HG02763 (cell line): ENCODE measurements around the gene NMRK2.
"Not testable (repeated sequence)": the region's sequence is repeated elsewhere in the genome, so short reads cannot be mapped to it uniquely, and the experiment has no call there.

Source experiments
- ATAC-seq: cut with Tn5 transposase; IDR thresholded peaks from one replicate; pipeline ENCODE4 v1.9.1; 2021; ENCODE audit warnings: mild to moderate bottlenecking, moderate library complexity; ENCODE audit not compliant: unreplicated experiment

Gene NMRK2

DNA sequence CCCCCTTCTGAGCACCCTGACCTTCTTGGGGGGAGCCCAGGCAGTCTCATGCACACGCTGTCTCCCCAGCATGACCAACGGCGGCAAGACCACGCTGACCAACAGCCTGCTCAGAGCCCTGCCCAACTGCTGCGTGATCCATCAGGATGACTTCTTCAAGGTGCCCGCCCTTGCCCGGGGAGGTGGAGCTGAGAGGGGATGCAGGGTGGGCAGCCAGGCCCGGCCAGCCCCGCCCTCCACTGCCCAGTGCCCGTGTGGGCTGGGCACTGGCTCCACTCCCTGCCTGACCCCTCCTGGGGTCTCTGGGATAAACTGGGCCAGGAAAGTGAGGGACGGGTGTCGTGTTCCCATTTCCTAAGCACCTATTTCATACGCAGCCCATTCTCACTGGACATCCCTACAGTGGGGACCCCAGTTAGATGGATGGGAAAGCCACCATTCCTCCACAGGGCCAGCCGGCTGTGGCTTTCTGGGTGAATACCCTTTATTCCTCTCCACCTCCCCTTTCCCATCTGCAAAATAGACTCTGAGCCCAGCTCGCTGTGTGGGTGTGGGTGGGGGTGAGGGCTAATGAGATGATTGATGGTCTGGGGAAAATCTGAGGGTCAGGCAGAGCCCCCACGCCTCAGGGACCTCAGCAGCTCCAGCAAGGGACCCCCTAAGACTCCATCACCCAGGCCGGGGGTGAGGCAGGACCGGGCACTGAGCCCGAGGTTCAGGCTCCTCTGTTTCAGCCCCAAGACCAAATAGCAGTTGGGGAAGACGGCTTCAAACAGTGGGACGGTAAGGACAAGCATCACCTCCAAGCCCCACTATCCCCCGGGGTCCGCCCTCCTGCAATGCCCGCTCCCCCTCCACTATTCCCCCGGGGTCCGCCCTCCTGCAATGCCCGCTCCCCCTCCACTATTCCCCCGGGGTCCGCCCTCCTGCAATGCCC, 3.9 kb downstream of the NMRK2 start:
- no peak for ATAC-seq

DNA sequence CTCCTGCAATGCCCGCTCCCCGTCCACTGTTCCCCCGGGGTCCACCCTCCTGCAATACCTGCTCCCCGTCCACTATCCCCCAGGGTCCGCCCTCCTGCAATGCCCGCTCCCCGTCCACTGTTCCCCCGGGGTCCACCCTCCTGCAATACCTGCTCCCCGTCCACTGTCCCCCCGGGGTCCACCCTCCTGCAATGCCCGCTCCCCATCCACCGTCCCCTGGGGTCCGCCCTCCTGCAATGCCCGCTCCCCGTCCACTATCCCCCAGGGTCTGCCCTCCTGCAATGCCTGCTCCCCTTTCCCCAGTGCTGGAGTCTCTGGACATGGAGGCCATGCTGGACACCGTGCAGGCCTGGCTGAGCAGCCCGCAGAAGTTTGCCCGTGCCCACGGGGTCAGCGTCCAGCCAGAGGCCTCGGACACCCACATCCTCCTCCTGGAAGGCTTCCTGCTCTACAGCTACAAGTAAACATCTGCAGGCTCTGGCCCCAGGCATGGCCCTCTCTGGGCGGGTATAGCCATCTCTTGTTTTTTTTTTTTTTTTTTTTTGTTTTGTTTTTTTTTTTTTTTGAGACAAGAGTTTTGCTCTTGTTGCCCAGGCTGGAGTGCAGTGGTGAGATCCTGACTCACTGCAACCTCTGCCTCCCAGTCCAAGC, 5.6 kb downstream of the NMRK2 start:
- not testable (repeated sequence) for ATAC-seq

DNA sequence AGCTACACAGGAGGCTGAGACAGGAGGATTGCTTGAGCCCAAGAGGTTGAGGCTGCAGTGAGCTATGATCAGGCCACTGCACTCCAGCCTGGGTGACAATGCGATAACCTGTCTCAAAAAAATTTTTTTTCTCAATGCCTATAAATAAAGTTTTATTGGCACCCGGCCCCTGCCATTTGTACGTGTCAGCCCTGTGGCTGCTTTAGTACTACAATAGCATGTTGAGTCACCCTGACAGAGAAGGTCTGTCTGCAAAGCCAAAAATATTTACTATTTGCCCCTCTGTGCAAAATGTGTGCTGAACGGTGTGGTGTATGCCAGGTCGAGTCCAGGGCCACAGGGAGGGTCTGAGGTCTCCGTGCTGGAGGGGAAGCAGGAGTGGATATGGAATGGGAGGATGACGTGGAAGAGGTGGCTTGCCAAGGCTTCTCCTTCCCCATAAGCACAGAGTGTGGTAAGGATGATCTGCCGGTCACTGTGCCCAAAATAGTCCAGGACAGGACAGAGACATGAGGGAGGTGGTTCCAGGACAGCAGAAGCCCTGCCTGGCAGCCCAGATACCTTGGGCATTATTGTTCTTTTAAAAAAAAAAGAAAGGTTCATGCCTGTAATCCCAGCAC, 10.0 kb downstream of the NMRK2 start:
- no peak for ATAC-seq

DNA sequence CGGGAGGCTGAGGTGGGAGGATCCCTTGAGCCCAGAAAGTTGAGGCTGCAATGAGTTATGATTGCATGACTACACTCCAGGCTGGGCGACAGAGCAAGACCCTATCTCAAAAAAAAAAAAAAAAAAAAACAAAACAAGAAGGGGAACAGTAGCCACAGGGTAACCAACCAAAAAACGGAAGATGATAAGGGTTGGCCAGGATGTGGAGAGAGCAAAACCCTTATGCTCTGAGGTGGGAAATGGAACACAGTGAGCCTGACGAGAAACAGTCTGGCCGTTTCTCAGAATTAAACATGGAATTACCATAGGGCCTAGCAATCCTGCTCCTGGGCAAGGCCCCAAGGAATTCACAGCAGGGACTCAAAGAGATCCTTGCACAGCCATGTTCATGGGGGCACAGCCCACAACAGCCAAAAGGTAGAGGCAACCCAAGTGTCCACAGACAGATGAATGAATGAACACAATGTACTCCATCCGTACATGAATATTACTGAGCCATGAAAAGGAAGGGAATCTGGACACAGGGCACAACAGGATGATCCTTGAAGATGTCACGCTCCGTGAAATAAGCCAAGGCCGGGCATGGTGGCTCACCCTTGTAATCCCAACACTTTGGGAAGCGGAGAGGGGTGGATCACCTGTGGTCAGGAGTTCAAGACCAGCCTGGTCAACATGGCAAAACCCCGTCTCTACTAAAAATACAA, 11.3 kb downstream of the NMRK2 start:
- no peak for ATAC-seq

DNA sequence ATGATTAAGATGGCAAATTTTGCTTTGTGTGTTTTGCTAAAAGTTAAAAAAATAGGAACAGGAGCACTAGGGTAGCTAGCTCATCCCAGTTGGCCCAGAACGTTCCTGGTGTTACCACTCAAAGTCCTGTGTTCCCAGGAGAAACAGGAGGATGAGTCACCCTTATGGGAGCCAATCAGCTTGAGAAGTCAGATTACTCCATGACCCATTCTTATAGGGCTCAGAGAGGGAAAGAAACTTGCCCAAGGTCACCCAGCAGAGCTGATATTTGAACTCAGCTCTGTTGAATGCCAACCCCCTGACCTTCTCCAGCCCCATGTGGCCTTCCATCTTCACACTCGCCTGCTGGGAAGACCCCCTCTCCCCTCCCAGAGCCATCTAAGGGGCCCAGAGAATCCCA, 13.0 kb downstream of the NMRK2 start:
- no peak for ATAC-seq

DNA sequence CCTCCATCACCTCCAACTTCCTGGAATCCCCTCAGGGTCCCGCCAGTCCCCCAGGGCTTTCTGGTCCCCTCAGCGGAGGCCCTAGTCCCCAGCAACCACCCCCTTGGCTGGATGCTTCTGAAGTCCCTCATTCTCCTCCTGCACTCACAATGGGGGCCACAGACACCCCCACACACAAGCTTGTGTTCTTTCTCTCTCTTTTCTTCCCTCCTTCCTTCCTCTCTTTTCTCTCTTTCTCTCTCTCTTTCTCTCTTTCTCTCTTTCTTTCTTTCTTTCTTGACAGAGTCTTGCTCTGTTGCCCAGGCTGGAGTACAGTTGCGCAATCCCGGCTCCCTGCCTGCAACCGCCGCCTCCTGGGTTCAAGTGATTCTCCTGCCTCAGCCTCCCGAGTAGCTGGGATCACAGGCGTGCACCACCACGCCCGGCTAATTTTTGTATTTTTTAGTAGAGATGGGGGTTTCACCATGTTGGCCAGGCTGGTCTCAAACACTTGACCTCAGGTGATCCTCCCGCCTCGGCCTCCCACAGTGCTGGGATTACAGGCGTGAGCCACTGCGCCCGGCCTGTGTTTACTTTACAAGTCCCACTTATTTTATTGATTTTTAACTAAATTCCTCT, 14.6 kb downstream of the NMRK2 start:
- not testable (repeated sequence) for ATAC-seq

DNA sequence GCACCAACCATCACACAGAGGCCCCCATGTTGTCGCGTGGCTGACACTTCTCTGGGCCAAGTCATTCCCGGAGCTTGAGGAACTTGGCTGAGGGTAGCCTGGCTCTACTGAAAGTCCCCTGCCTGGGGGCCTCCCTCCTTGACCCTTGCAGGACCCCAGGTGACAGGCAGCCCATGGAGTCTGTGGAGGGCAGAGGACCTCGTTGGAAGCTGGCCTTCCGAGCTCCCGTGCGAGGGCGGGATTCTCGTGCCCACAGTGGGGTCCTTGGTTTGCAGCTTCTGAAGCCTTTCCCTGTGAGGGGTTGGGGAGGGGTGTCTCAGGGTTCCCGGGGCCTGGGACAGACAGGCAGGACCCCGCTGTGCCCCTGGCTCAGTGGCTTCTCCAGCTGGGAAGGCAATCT, 16.4 kb downstream of the NMRK2 start:
- no peak for ATAC-seq

DNA sequence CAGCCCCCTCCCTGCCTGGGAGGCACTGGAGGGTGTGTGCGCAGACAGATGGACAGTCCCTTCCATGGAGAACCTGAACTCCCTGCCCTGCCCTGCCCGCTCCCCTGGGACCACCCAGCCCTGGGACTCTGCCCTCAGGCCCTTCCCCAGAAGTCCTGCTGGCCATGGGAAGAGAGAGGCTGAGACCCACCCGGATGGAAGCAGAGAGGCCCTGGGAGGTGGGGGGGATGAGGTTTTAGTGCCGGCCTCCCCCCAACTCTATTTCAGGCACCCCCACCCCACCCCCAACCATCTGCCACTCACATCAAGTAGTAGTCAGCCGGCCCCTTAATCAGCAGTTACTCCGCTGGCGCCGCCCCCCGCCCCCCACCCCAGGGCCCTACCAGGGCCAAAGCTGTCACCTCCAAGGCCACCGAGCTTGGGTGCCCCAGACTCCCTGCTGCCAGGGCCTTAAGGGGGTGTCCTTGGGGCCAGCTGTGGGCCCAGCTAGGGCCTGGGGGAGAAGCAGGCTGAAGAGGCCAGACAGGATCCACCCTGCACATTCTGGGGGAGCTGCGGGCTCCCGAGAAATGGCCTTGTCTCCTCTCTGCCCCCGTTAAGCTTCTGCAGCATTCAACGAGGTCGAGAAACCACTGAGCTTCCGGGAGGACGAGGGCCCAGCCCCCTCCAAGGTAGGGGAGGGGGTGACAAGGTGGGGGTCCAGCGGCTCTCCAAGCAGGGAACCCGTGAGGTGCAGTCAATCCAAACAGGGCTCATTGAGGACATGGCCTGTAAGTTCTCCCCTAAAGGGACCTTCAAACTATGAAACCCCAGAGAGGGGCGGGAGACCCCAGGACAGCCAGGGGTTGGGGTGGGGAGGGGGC, 17.4 kb downstream of the NMRK2 start:
- no peak for ATAC-seq

DNA sequence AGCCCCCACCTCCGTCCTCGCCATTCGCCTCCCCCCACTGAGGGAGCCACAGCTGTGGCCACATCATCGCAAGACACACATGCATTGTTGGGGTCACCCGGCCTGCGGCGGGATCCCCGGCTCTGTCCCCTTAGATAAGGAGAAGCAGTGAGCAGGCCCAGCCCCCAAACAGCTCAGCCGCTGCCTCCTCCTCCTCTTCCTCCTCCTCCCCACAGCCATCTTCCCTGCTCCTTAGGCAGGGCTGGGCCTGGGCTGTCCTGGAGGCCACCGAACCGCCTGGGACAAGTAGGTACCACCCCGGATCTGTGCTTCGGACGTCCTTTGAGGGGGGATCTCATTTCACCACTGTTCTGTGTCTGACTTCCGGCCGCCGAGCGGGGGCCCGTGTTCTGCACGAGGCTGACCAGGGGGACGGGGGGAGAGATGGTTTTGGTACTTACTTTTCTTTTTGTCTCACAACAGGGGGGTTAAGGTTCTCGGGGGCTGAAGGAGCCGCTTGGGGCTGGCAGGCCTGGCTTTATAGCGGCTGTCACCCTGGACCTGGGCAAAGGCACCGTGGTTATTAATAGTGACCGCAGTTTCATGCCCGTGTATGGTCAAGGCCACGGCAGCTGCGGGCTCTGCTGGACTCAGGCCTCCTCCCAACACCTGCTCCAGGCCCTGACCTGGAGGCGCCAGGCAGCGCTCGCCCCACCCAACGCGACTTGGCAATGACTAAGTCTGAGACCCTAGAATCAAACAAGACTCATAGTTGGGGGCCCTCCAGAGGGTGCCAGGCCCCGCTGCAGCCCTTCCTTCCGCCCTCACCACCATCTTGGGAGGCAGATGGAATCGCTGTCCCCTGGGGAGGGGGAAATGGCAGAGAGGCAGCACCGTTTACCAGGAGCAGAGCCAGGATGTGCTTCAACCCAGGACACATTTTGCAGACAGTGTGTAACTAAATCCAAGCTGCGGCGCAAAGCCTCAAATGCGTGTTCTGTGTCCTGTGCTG, 18.3 kb downstream of the NMRK2 start:
- ATAC-seq = no peak

DNA sequence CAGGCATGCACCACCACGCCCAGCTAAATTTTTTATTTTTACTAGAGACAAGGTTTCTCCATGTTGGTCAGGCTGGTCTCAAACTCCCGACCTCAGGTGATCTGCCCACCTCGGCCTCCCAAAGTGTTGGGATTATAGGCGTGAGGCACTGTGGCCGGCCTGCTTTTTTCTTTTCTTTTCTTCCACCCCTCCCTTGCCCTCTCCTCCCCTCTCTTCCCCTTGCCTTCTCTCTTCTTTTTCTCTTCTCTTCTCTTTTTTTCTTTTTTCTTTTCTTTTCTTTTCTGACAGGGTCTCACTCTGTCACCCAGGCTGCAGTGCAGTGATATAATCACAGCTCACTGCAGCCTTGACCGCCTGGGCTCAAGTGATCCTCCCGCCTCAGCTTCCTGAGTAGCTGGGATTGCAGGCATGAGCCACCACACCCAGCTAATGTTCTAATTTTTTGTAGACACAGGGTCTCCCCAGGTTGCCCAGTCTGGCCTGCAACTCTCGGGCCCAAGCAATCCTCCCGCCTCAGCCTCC, 19.9 kb downstream of the NMRK2 start:
- ATAC-seq = not testable (repeated sequence)

DNA sequence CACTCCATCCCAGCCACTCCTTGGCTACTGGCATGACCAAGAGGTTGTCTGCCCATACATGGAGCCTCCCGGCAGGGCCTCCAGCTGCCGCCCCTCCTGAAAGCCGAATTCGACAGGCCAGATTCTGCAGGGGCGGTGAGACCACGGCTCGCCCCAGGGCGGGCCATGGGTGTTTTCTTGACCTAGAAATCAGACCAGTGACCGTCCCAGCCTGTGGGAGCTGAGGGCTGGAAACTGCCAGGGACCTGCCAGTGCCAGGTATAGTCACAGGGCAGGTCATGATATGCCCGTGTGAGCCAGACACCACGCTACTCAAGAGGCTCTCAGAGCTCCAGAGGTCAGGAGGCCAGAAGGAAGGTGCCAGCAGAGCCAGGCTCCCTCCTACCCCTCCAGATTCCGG, 21.2 kb downstream of the NMRK2 start:
- no peak for ATAC-seq

DNA sequence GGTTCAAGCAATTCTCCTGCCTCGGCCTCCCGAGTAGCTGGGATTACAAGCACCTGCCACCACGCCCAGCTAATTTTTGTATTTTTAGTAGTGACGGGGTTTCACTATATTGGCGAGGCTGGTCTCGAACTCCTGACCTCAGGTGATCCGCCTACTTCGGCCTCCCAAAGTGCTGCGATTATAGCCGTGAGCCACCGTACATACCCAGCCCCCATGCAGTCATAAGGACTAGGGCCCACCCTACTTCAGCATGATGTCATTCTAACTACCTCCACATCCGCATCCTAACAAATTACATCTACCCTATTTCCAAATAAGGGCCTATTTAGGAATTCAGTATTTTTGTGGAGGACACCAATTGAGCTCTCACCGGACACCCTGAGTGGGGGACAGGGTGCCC, 22.4 kb downstream of the NMRK2 start:
- not testable (repeated sequence) for ATAC-seq

DNA sequence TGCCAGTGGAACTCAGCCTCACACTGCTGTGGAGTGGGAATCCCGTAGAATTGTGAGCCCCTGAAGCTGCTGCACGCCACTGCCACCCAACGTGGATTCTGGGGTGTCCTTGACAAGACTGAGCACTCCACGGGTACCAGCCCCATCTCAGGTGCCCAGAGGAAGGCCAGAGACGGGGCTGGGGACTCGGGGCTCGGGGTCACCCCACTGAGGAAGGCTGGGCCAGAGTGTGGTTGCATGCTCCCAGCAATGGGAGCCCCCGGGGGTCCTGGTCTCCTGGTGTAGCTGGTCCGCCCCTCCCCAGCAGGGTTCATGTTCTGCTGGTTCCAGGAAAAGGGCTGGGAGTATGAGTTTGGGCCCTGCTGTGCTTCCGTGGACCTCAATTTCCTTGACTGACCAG, 22.8 kb downstream of the NMRK2 start:
- no peak for ATAC-seq

DNA sequence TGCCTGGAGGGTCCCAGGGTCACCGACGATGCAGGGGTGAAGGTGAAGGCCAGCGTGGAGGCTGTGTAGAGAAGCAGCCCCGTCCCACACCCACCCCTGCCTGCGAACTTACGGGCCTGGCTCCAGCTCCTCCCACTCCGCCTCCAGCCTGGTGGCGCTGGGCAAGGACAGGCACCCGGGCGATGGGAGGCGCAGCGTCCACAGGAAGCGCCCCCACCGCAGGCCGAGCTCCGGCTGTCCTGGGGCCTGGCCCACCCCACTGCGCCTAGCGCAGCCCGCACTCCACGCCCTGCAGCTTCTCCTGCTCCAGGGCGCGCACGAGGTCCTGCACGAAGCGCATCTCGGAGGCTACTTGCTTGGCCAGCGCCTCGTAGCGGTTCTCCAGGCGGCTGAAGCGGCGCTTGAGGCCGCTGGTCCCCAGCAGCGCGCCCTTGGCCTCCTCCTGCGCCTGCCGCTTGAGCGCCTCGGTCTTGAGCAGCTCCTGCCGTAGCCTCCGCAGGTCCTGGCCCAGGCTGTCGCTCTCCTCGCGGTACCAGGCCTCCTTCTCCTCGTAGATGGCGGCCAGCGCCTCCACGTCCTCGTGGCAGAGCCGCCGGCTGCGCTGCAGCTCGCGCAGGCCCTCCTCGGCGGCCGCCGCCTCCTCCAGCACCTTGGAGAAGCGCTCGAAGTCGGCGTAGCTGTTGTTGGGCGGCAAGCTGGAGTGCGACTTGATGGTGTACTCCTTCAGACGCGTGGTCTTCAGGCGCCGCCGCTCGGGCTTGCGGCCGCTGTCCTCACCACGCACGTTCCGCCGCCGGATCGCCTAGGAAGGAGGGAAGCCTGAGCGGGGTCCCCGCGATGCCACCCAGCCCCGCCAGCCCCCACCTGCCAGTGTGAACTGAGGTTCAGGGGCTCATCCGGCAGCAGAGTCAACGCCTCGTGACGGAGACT, 26.2 kb downstream of the NMRK2 start:
- ATAC-seq = no peak

DNA sequence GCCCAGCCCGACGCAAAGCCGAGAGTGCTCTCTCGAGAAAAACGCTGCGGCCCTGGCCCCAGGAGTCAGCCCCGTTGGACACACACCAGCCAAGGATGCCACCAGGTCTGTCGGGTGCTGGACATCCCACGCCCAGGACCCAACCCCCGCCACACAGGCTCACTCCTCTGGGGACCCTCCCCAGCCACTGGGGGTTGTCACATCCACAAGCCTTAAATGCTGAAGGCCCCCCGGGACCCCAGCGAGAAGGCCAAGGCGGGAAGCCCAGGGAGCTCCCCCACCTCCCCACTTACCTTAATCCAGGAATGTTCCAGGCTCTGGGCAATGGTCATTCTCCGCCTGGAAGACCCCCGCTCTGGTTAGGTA, 26.9 kb downstream of the NMRK2 start:
- ATAC-seq = no peak

DNA sequence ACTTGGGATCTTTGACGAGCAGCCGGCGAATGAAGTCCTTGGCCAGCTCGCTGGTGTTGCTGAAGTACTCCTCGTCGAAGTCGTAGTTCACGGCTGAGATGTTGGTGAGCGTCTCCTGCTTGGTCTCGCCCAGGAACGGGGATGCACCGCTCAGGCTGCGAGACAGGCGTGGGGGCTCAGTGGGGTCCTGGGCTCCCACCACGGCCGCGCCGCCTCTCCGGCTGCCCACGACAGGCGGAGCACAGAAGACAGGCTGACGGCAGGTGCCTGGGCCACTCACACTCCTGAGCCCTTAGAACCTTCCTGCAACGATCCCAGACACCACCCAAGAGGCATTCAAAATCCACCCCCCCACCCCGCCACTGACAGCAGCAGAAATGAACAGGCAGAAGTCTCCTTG, 28.1 kb downstream of the NMRK2 start:
- ATAC-seq = no peak

DNA sequence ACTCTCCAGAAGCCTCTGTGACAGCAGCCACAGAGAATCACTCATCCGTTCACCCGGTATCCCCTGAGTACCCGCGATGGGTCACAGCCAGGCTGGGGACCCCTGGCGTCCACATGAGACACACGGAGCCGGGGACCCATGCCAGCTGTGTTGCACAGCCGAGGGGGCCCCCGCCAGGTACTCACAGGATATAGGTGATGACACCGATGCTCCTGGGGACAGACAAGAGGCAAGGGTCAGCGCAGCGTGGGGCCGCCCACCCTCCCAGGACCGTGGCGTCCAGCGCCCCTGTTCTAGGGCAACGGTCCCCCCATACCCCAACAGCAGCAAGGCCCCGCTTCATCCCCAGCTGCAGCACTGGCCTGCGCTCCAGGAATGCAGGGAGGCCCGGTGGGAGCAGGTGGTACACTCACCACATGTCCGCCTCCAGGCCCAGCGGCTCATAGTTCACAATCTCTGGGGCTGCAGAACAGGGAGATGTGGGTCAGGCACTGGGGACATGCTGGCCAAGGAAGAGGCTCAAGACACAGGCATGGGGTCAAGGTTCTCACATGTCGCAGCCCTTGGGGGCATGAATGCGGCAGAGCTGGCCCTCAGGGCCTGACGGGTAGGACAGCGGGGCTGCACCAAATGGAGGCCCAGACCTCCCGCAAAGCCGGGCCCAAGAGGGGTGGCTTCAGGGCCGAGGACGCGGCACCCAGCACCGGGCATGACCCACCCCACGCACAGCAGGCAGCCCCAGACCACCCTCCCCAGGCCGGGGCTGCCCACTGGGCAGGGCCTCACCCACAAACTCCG, 30.8 kb downstream of the NMRK2 start:
- no peak for ATAC-seq
